Muscle layer of duodenum (tissue), 2 donors: ENCODE results near the gene DEFB132.

Source experiments
- H3K27ac ChIP-seq: one replicate; pipeline ENCODE4 v1.7.0; 2013; ENCODE audit warnings: mild to moderate bottlenecking, low read length
- H3K27me3 ChIP-seq: one replicate; pipeline ENCODE4 v1.7.0; 2013; ENCODE audit warnings: low read depth, mild to moderate bottlenecking, control low read depth, low read length
- H3K36me3 ChIP-seq, 2 donors: one replicate each; pipeline ENCODE4 v1.7.0; 2013; ENCODE audit warnings: low read length in 2 of 2, control low read depth in 1 of 2, mild to moderate bottlenecking in 1 of 2; ENCODE audit not compliant: insufficient read depth in 2 of 2, control insufficient read depth in 1 of 2
- H3K4me1 ChIP-seq, 2 donors: one replicate each; pipeline ENCODE4 v1.7.0; 2013; ENCODE audit warnings: low read length in 2 of 2, mild to moderate bottlenecking in 2 of 2, control low read depth in 1 of 2, moderate library complexity in 1 of 2; ENCODE audit not compliant: insufficient read depth in 2 of 2, control insufficient read depth in 1 of 2
- H3K4me3 ChIP-seq, 2 donors: one replicate each; pipeline ENCODE4 v1.7.0; 2013; ENCODE audit warnings: low read length in 2 of 2, low read depth in 1 of 2, mild to moderate bottlenecking in 1 of 2
- H3K9me3 ChIP-seq, 2 donors: one replicate each; pipeline ENCODE4 v1.7.0; 2013; ENCODE audit warnings: low read length in 2 of 2, control low read depth in 1 of 2, mild to moderate bottlenecking in 1 of 2; ENCODE audit not compliant: control insufficient read depth in 1 of 2
- donor health status: healthy.

DEFB132 gene

DNA sequence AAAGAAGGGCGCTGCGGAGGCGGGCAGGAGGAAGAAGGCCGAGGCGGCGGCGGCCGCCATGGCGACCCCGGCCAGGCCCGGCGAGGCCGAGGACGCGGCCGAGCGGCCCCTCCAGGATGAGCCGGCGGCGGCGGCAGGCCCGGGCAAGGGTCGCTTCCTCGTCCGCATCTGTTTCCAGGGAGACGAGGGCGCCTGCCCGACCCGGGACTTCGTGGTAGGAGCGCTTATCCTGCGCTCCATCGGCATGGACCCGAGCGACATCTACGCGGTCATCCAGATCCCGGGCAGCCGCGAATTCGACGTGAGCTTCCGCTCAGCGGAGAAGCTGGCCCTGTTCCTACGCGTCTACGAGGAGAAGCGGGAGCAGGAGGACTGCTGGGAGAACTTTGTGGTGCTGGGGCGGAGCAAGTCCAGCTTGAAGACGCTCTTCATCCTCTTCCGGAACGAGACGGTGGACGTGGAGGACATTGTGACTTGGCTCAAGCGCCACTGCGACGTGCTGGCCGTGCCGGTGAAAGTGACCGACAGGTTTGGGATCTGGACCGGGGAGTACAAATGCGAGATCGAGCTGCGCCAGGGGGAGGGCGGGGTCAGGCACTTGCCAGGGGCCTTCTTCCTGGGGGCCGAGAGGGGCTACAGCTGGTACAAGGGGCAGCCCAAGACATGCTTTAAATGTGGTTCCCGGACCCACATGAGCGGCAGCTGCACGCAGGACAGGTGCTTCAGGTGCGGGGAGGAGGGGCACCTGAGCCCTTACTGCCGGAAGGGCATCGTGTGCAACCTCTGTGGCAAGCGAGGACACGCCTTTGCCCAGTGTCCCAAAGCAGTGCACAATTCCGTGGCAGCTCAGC lies 40.6 kb downstream of the DEFB132 start:
- H3K4me1 ChIP-seq, result peaks cover 28 to 39% of the 10 kb centered on the region in 2 donors
- no peaks in the 10 kb centered on the region for H3K27me3 ChIP-seq
- H3K27ac ChIP-seq, result peak overlapping the region; percentile 95
- H3K36me3 ChIP-seq, result no peaks in the 10 kb centered on the region
- no peaks in the 10 kb centered on the region for H3K9me3 ChIP-seq
- H3K4me3 ChIP-seq, result peak overlapping the region; percentile 95 to 97

DNA sequence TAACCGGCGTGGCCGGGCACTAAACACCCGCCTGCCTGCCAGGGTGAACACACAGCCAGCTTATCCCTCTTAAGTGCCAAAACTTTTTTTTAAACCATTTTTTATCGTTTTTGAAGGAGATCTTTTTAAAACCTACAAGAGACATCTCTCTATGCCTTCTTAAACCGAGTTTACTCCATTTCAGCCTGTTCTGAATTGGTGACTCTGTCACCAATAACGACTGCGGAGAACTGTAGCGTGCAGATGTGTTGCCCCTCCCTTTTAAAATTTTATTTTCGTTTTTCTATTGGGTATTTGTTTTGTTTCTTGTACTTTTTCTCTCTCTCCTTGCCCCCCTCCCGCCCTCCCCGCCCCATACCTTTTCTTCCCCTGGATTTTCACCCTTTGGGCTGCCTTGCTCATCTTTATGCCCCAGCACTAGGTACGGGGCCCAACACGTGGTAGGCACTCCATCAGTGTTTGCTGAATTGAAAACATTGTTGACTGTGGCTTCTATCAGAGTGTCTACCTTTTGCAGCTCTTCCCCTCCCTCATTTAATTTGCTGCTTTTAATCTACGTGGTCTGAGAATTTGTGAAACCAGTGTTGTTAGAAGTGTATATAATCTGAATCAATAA lies 41.4 kb downstream of the DEFB132 start:
- Histone ChIP-seq H3K4me1 (peaks cover 28 to 39% of the 10 kb centered on the region in 2 donors), H3K4me3 (peak overlapping the region; percentile 95 to 97), H3K36me3 (no peaks in the 10 kb centered on the region), H3K27me3 (no peaks in the 10 kb centered on the region), H3K27ac (peak overlapping the region; percentile 95), H3K9me3 (no peaks in the 10 kb centered on the region)

DNA sequence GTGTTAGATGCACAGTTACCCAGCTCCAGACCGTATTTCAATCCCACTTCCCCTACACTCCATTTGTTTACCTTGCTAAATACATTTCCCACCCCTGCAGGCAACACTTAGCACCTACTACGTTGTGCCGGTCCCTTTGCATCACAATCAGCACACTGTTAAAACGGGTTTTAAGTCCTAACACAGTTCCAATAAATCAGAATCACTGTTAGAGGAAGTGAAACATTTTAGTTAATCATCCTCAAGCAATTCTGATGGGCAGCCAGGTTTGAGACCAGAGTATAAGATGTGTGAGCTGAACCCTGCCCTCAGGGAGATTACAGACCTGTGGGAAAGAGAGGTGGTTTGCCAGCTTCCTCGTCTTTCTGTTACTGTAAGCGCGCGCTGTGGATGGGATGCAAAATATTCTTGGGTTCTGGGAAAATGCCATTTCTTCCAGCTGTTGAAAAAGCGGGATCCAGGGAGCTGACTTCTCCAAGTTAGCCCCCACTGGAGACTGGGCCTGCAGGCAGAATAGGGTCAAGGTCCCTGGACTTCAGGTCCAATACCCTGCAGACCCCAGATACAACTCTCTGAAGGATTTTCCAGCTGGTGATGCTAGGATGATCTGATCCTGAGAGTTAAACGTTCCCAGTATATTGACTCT lies 42.9 kb downstream of the DEFB132 start:
- Histone ChIP-seq H3K27ac (peak overlapping the region; percentile 19), H3K36me3 (no peaks in the 10 kb centered on the region), H3K4me3 (peak overlapping the region; percentile 28 to 97), H3K9me3 (no peaks in the 10 kb centered on the region), H3K4me1 (peaks cover 28 to 39% of the 10 kb centered on the region in 2 donors), H3K27me3 (no peaks in the 10 kb centered on the region)

DNA sequence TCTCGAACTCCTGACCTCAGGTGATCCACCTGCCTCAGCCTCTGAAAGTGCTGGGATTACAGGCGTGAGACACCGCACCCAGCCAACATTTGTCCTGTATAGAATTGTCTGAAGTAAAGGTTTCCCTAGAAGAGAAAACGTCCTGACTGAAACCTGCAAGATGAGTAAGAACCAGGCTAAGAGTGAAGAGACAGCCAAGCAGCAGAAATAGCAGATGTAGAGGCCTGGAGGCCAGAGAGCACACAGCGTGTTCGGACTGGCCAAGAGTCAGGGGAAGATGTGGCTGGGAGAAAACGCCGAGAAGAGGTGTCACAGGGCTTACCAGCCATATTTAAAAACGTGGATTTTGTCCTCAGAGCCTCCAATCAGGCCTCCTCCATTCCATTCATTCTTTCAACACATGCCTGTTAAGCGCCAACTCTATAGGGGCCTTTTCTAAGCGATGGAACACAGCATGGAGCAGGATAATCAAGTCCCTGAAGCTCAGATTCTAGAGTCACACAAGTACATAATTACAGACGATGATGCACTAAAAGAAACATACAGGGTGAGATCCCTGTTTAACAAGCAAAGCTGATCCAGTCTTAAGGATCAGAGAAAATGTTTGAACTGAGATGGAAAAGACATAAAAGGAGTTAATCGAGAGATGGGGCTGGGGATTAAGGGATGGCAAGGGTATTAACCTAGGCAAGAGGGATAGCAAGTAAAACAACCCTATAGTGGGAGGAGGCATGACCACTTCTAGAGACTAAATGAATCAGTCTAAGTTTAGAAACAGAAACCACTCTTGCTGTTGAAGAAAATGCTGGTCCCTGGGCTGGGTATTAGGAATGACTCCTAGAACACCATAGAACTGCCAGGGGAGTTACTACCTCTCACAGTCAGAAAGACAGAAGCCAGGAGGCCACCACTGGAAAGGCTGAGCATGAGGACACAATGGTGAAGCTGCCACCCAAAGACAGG lies 44.6 kb downstream of the DEFB132 start:
- Histone ChIP-seq H3K9me3 (no peaks in the 10 kb centered on the region), H3K27ac (no peak overlapping the region), H3K36me3 (no peaks in the 10 kb centered on the region), H3K4me1 (peaks cover 24 to 35% of the 10 kb centered on the region in 2 donors), H3K4me3 (no peak overlapping the region), H3K27me3 (no peaks in the 10 kb centered on the region)

DNA sequence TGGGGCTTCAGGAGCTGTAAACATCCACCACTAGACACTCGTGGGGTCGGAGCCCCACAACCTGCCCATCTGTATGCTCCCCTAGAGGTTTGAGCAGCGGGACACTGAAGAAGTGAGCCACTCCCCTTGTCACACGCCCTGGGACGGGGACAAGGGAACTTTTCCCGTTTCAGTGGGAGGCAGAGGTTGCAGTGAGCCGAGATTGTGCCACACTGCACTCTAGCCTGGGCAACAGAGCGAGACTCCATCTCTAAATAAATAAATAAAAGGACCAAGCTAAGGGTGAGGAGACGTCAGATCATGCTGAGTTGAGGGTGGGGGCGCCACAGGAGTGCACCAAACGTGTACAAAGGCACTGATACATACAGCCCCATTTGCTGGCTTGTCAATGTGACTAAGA lies 48.2 kb downstream of the DEFB132 start:
- no peak overlapping the region for H3K4me3 ChIP-seq
- no peak overlapping the region for H3K27ac ChIP-seq
- peaks cover 0 to 4% of the 10 kb centered on the region in 2 donors for H3K36me3 ChIP-seq
- no peaks in the 10 kb centered on the region for H3K27me3 ChIP-seq
- no peaks in the 10 kb centered on the region for H3K9me3 ChIP-seq
- peaks cover 7 to 24% of the 10 kb centered on the region in 2 donors for H3K4me1 ChIP-seq

DNA sequence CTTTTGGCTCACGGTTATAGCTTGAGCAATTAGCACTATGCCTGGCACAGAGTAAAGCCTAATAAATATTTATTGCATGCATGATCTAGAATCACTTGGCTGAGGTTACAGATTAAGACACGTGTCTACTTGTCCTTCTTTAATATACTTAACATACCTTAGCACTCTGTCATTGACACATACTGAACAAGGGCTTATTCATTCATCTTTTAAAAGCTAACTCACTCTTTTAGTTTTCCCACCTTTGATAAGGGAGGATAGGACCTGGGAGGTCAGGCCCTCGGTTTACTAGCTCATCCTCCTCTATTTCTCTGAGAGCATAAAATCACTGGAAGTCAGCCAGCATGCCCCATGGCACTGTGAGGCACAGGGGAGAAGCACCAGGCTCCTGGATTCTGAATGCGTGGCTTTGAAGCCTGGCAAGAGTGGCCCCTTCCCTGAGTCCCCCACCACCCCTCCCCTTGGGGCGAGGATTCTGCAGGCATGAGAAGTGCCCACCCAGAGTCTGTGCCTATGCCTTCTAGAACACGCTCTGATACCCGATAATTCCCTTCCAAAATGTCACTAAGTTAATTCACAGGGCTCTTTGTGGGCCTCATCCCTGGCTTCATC lies 51.0 kb downstream of the DEFB132 start:
- Histone ChIP-seq H3K27me3 (no peaks in the 10 kb centered on the region), H3K27ac (no peak overlapping the region), H3K4me1 (peaks cover 0 to 11% of the 10 kb centered on the region in 2 donors), H3K36me3 (peaks cover 0 to 4% of the 10 kb centered on the region in 2 donors), H3K4me3 (no peak overlapping the region), H3K9me3 (no peaks in the 10 kb centered on the region)

DNA sequence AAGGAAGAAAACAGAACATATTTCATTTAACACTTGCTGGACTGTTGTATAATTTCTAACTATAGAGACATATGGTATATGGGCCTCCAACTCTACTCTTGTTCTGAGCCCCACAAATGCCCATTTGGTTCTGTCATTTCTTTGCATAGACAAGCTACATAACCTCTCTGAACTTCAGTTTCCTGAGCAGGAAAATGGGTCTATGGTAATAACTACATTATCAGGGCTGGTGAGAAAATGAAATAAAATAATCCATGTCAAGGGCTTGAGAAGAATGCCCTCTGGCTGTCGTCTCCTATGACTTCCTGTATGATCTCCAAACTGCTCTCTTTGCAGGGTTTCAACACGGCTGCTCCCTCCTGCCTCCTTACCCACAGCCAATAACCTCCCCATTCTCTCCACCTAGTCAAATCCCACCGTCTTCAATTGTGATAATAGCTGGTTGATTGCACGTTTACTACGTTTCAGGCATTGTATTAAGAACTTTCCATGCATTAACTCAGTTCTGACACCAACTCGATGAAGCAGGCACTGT lies 51.8 kb downstream of the DEFB132 start:
- Histone ChIP-seq H3K27ac (peak overlapping the region; percentile 76), H3K27me3 (no peaks in the 10 kb centered on the region), H3K4me3 (peak overlapping the region; percentile 54 to 73), H3K36me3 (peaks cover 0 to 4% of the 10 kb centered on the region in 2 donors), H3K4me1 (peaks cover 0 to 11% of the 10 kb centered on the region in 2 donors), H3K9me3 (no peaks in the 10 kb centered on the region)

DNA sequence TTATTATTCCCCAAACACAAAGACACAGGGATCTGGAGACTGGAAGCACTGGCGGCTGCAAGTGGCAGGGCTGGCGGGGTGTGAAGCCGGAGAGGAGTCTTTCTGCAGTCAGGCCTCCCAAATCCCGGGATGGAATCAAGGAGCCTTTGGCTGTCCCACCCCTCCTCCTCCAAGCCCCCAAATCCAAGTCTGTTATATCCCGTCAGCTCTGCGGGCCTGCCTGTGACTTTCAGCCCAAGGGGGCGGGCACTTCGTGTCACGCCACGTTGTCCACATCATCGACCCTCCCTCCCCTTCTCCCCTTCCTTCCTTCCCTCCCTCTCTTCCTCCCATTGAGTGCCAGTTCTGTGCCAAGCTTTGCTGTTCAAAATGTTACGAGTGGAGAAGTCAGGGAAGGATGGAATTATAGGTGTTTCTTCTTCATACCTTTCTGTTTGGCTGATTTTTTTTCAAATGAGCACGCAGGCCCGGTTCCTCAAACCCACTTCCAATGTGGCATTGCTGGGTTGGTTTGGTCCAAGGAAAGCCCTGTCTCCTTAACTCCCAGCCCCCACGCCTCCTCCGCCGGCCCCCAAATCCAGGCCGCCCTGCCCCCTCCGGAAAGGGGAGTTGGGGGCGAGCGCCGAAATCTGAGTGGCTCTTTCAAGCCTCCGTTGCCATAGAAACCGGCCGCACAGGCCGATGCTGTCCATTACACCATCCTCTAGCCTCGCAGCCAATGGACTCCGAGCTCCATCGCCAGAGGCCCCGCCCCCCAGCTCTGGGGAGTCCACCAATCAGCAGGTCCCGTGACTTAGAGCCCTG lies 52.5 kb downstream of the DEFB132 start:
- Histone ChIP-seq H3K36me3 (peaks cover 0 to 4% of the 10 kb centered on the region in 2 donors), H3K9me3 (no peaks in the 10 kb centered on the region), H3K27ac (peak overlapping the region; percentile 76), H3K4me3 (peak overlapping the region; percentile 54 to 73), H3K27me3 (no peaks in the 10 kb centered on the region), H3K4me1 (peaks cover 0 to 11% of the 10 kb centered on the region in 2 donors)

DNA sequence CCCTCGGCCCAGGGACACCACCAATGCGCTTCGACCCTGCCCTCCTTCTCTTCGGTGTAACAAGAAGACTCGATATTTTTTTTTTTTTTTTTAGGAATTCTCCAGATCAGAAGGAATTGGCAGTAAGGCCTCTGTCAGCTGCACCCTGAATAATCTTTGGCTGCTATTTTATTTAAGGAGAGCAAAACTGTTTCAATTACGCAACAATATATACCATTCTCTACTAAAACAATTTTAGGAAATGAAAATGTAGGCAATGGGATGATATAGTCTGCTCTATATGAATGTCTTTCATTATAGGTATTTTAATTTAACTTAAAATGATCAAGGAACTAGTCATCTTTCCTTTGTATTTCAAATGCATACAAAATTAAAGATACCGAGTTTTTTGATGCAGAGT lies 53.1 kb downstream of the DEFB132 start:
- Histone ChIP-seq H3K27ac (no peak overlapping the region), H3K4me3 (peak overlapping the region; percentile 54 to 73), H3K4me1 (peaks cover 0 to 11% of the 10 kb centered on the region in 2 donors), H3K27me3 (no peaks in the 10 kb centered on the region), H3K36me3 (peaks cover 0 to 4% of the 10 kb centered on the region in 2 donors), H3K9me3 (no peaks in the 10 kb centered on the region)
